ENCODE results near the gene MBD4. TPM values are rescaled to one million over a fixed set of nuclear protein-coding genes. Genes with fewer than 3 reads are reported as not detected.

MBD4 gene
- total RNA-seq, 1 experiment from 2014 or later = 15.7 TPM

DNA sequence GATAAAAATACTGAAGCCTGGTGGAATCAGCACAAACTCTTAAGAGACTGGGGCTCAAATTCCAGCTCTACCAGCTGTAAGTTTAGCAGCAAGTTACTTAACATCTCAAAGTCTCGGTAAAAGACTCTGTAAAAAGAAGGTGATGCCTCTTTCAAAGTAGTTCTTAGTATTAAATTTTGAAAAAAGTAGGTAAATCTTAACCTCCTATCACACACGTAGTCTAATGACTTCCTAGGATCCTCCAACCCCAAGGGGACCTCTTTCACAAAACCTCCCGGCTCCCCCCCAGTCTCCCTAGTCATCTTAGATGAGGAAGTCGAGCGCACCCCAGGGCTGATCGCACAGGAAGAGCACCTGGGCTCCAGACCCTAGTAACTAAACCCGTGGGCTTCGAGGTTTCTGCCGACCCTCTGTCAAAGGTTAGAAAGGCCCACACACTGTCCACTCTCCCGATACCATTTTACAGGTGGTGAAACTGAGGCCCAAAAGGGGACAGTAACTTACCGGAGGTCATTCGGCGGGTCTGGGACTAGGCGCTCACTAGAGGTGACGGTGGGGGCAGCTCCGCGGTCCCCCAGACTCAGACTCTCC is 427 bp downstream of the MBD4 start:
- ChIA-PET CTCF (interaction anchor here (1.4 kb wide), 1 partner anchor 123 kb away, joined by 4 read pairs; a partner anchor contains a TSS), POLR2A (interaction anchor here (0.8 to 1.9 kb wide), 5 partner anchors 9 to 187 kb away, joined by 3 to 8 read pairs (median 4); no protein-coding TSS in a partner anchor), RAD21 (ENCODE audit: low non-redundant PET in 1 of 2, low total read pairs in 2 of 2, uncharacterized antibody in 2 of 2, unreplicated experiment in 2 of 2) (no interaction called here)
- H3K79me2 ChIP-seq (ENCODE audit: insufficient read depth, low read length) = peaks cover 46% of the 10 kb centered on the region
- H3K9me2 ChIP-seq (ENCODE audit: insufficient read depth) = no peaks in the 10 kb centered on the region
- intact Hi-C loops (cut with micrococcal nuclease) = no loop called here
- H3K27ac ChIP-seq (ENCODE audit: low read depth, low read length) = peak overlapping the region; percentile 69
- H3K9ac ChIP-seq (ENCODE audit: low read length) = peak overlapping the region; percentile 93
- peaks cover 25% of the 10 kb centered on the region in 2 experiments for H3K36me3 ChIP-seq (ENCODE audit: control insufficient read depth in 1 of 2, insufficient read depth in 2 of 2, low read length in 2 of 2)
- DNase-seq (ENCODE audit: low read depth, low spot score) (no peak), ATAC-seq (peak; percentile 5)
- no peaks in the 10 kb centered on the region for H3K27me3 ChIP-seq (ENCODE audit: insufficient read depth, low read length)
- TF ChIP-seq, protein P1, sequence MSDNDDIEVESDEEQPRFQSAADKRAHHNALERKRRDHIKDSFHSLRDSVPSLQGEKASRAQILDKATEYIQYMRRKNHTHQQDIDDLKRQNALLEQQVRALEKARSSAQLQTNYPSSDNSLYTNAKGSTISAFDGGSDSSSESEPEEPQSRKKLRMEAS (IDR thresholded peaks at IDR 0.05) = peak; percentile 33; the same call in 1 of the 2 replicates
- TF ChIP-seq FOSL1 (IDR thresholded peaks at IDR 0.05; ENCODE audit: low read depth) = no peak
- H2AFZ ChIP-seq (ENCODE audit: low read depth, low read length, poor library complexity, severe bottlenecking) = peak overlapping the region; percentile 92
- BruUV-seq (replicated peaks) = TSS peak; percentile 60
- H3K4me2 ChIP-seq (ENCODE audit: low read length) = peak overlapping the region; percentile 87
- peak overlapping the region; percentile 90 to 99 for H3K4me3 ChIP-seq (replicated peaks in 1 of 2; ENCODE audit: low read depth in 1 of 2, low read length in 2 of 2)
- no peaks in the 10 kb centered on the region for H4K20me1 ChIP-seq (ENCODE audit: insufficient read depth)
- H3K4me1 ChIP-seq (ENCODE audit: control insufficient read depth in 1 of 2, insufficient read depth in 2 of 2, low read length in 2 of 2) = peaks cover 9 to 18% of the 10 kb centered on the region in 2 experiments; a peak in 3 of 4 replicates
- no peaks in the 10 kb centered on the region for H3K9me3 ChIP-seq (ENCODE audit: control insufficient read depth in 1 of 2, insufficient read depth in 1 of 2, low read depth in 1 of 2, low read length in 2 of 2)

DNA sequence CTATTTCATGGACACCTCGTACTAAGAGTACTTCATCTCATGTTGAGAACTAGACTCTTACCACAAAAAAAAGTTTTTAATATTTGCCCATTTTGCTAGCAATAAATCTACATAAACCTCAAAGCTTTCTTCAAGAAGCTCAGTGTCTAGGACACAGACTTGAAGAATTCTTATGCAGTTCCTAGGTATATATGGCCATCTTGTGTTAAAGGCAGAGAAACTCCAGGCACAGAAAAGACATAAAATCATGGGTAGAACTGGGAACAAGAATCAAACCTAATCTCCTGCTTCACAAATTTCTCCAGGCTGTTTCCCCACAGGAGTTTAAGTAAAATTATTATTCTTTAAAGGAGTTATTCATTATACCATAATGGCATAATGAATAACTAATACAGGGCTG is 4.4 kb downstream of the MBD4 start:
- H3K27ac ChIP-seq (ENCODE audit: low read depth, low read length) = no peak overlapping the region
- peaks cover 39% of the 10 kb centered on the region for H3K79me2 ChIP-seq (ENCODE audit: insufficient read depth, low read length)
- no peak overlapping the region for H2AFZ ChIP-seq (ENCODE audit: low read depth, low read length, poor library complexity, severe bottlenecking)
- ChIA-PET POLR2A (no interaction called here), RAD21 (ENCODE audit: low non-redundant PET in 1 of 2, low total read pairs in 2 of 2, uncharacterized antibody in 2 of 2, unreplicated experiment in 2 of 2) (no interaction called here), CTCF (no interaction called here)
- BruUV-seq (replicated peaks) = no TSS peak
- no peak for DNase-seq (ENCODE audit: low read depth, low spot score)
- no peak overlapping the region for H3K9ac ChIP-seq (ENCODE audit: low read length)
- peaks cover 55 to 59% of the 10 kb centered on the region in 2 experiments for H3K36me3 ChIP-seq (ENCODE audit: control insufficient read depth in 1 of 2, insufficient read depth in 2 of 2, low read length in 2 of 2)
- H4K20me1 ChIP-seq (ENCODE audit: insufficient read depth) = no peaks in the 10 kb centered on the region
- no peaks in the 10 kb centered on the region for H3K9me3 ChIP-seq (ENCODE audit: control insufficient read depth in 1 of 2, insufficient read depth in 1 of 2, low read depth in 1 of 2, low read length in 2 of 2)
- intact Hi-C loops (cut with micrococcal nuclease) = no loop called here
- no peak overlapping the region for H3K4me3 ChIP-seq (replicated peaks in 1 of 2; ENCODE audit: low read depth in 1 of 2, low read length in 2 of 2)
- H3K4me2 ChIP-seq (ENCODE audit: low read length) = no peak overlapping the region
- H3K27me3 ChIP-seq (ENCODE audit: insufficient read depth, low read length) = no peaks in the 10 kb centered on the region
- H3K4me1 ChIP-seq (ENCODE audit: control insufficient read depth in 1 of 2, insufficient read depth in 2 of 2, low read length in 2 of 2) = peaks cover 4 to 8% of the 10 kb centered on the region in 2 experiments; a peak in 3 of 4 replicates
- TF ChIP-seq, protein P2, sequence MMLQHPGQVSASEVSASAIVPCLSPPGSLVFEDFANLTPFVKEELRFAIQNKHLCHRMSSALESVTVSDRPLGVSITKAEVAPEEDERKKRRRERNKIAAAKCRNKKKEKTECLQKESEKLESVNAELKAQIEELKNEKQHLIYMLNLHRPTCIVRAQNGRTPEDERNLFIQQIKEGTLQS (IDR thresholded peaks at IDR 0.05) = no peak
- no peak for TF ChIP-seq SP1 (IDR thresholded peaks at IDR 0.05; ENCODE audit: low read depth)
- no peak for TF ChIP-seq CEBPB (IDR thresholded peaks at IDR 0.05; ENCODE audit: low read depth)
- no peak for TF ChIP-seq ZNF274 (IDR thresholded peaks at IDR 0.05; ENCODE audit: low read depth, low read length)
- TF ChIP-seq POLR2A (IDR thresholded peaks at IDR 0.05; ENCODE audit: borderline replicate concordance, extremely low read depth, insufficient read depth, insufficient read length) = no peak
- H3K9me2 ChIP-seq (ENCODE audit: insufficient read depth) = no peaks in the 10 kb centered on the region
- no peak for ATAC-seq

All from HCT116 (cell line).